Bronchial epithelial cell (primary cell): ENCODE measurements around the gene TOM1L2. TPM values are rescaled to one million over a fixed set of nuclear protein-coding genes. Genes with fewer than 3 reads are reported as not detected.

Experiments
- DNase-seq: peaks from one replicate; pipeline ENCODE4 v3.0.0-alpha.2; 2010; ENCODE audit warnings: low read depth
- FAIRE-seq: peaks from 2 replicates; lab custom pipeline; 2011; peaks lifted over from hg19 to GRCh38; lab: Jason Lieb, UNC
- H3K27me3 ChIP-seq: 2 replicates; pipeline ENCODE4 v1.5.1; 2011; ENCODE audit warnings: low read length; ENCODE audit not compliant: control insufficient read depth, insufficient read depth
- H3K36me3 ChIP-seq: 2 replicates; pipeline ENCODE4 v1.5.1; 2011; ENCODE audit warnings: low read length; ENCODE audit not compliant: control insufficient read depth, insufficient read depth
- H3K4me3 ChIP-seq: 2 replicates; pipeline ENCODE4 v1.5.1; 2011; ENCODE audit warnings: mild to moderate bottlenecking, low read depth, low read length, control low read depth
- total RNA-seq: library from RNA; depleted of rRNA; stranded (reverse); fragments of >200 nt; gene quantifications from 2 replicates; pipeline ENCODE4 v1.2.1, GENCODE V29; 2014
- TF ChIP-seq, protein P1 (sequence below): IDR thresholded peaks from 2 replicates; pipeline ENCODE4 v1.5.1; 2011; ENCODE audit warnings: mild to moderate bottlenecking, moderate library complexity, low read length, control low read depth, inconsistent platforms; ENCODE audit not compliant: insufficient read depth, severe bottlenecking

Gene TOM1L2
- total RNA-seq, 1 donor from 2014 or later = 12.4 TPM

DNA sequence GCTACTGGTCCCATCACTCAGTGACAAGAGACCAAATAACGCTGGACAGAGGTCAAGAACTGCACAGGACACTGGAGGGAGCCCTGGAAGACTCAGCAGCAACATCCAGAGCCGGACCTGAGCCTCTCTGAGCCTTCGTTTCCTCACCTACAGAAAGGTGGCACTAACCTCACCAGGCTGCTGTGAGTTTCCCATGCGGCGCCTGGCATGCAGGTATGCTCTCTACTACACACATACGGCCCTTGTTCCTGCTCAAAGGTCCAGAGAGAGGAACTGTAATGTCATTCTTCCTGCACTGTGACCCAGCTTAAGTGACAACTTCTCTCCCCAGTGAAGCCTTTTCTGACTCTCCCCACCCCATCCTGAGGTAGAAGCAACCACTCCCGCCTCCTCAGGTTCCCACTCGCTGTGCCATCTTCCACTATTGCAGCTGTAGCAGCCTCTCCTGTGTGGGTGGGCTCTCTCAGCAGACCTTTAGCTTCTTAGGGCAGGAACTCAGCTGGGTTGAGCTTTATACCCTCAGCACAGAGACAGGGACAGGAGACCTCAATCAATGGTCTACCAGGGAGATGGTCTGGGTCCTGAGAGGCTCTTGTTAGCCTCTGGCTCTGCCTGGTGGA lies 91.5 kb downstream of the TOM1L2 start:
- no peak for DNase-seq
- H3K27me3 ChIP-seq = no peaks in the 10 kb centered on the region
- TF ChIP-seq, protein P1, sequence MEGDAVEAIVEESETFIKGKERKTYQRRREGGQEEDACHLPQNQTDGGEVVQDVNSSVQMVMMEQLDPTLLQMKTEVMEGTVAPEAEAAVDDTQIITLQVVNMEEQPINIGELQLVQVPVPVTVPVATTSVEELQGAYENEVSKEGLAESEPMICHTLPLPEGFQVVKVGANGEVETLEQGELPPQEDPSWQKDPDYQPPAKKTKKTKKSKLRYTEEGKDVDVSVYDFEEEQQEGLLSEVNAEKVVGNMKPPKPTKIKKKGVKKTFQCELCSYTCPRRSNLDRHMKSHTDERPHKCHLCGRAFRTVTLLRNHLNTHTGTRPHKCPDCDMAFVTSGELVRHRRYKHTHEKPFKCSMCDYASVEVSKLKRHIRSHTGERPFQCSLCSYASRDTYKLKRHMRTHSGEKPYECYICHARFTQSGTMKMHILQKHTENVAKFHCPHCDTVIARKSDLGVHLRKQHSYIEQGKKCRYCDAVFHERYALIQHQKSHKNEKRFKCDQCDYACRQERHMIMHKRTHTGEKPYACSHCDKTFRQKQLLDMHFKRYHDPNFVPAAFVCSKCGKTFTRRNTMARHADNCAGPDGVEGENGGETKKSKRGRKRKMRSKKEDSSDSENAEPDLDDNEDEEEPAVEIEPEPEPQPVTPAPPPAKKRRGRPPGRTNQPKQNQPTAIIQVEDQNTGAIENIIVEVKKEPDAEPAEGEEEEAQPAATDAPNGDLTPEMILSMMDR = no peak
- no peak overlapping the region for H3K4me3 ChIP-seq
- peaks cover 21% of the 10 kb centered on the region for H3K36me3 ChIP-seq
- peak; percentile 60 for FAIRE-seq

GRCh38 chr17:17877529-17878358 lies 94.5 kb downstream of the TOM1L2 start:
- Histone ChIP-seq H3K27me3 (no peaks in the 10 kb centered on the region), H3K36me3 (peaks cover 20% of the 10 kb centered on the region), H3K4me3 (no peak overlapping the region)
- TF ChIP-seq, protein P1 = no peak
- FAIRE-seq (peak; percentile 18), DNase-seq (peak; percentile 37)

- Histone ChIP-seq H3K27me3 (no peaks in the 10 kb centered on the region), H3K4me3 (no peak overlapping the region), H3K36me3 (peaks cover 18% of the 10 kb centered on the region)
- FAIRE-seq (no peak), DNase-seq (peak; percentile 33)
- TF ChIP-seq, protein P1 = no peak
Measured at GRCh38 chr17:17876959-17877528, 95.2 kb downstream of the TOM1L2 start.

DNA sequence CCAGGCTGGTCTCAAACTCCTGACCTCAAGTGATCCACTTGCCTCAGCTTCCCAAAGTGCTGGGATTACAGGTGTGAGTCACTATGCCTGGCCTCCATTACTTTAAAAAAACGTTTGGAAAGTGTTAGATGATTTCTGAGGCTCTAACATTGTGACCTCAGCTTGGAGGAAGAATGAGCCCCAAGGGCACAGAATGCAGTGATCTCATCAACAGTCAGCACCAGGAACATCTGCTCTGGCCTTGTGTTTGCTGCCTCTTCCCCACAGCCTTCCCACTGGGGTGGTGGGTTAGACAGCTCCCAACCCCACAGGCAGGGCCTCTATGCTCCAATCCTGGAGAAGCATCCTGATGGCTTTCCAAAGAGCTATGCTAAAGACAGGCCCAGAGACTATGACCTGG lies 97.7 kb downstream of the TOM1L2 start:
- DNase-seq = peak; percentile 95

GRCh38 chr17:17873450-17873991 lies 98.7 kb downstream of the TOM1L2 start:
- no peak for DNase-seq
- Histone ChIP-seq H3K27me3 (no peaks in the 10 kb centered on the region), H3K4me3 (no peak overlapping the region), H3K36me3 (peaks cover 12% of the 10 kb centered on the region)
- TF ChIP-seq, protein P1 = no peak
- no peak for FAIRE-seq

More for the DNA sequence above, 97.7 kb downstream of the TOM1L2 start:
- H3K27me3 ChIP-seq = no peaks in the 10 kb centered on the region
- no peak overlapping the region for H3K4me3 ChIP-seq
- TF ChIP-seq, protein P1 = no peak
- peaks cover 14% of the 10 kb centered on the region for H3K36me3 ChIP-seq
- FAIRE-seq = peak; percentile 70
